ENCODE results near the gene PCDH1.
A peak's percentile ranks its signal among the peaks of the same experiment; 100 is the strongest.

The PCDH1 gene

GRCh38 chr5:141852448-141852847, 25.8 kb downstream of the PCDH1 start:
- DNase-seq, result no peak

DNA sequence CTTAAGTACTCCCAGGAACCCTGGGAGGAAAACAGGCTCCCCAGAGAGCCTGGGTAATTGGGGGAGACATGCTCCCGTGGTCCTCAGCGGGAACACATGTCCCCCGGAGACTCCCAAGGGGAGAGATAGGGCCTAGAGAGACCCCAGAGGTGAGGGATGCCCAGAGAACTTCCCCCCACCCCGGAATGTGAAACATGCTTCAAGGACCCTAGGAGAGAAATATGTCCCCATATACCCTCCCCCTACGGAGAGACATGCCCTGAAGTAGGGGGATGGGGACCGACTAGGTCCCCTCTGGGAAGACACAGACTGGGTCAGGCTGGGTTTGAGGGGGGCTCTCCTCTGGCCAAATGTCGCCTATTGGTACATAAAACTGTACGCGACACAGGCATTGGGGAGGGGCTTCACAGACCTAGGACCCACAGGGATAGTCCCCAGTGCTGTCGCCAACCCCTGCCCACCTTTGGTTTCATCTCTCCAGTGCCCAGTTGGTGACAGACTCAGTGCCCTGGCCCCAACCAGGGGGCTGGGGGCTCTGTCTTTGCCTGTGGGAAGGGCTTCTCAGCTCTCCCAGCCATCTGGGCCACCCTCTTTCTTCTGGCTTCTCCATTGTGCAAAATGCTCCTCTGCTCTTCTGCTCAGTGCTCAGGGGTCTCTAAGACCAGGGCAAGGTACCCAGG, 26.9 kb downstream of the PCDH1 start:
- DNase-seq, result no peak

DNA sequence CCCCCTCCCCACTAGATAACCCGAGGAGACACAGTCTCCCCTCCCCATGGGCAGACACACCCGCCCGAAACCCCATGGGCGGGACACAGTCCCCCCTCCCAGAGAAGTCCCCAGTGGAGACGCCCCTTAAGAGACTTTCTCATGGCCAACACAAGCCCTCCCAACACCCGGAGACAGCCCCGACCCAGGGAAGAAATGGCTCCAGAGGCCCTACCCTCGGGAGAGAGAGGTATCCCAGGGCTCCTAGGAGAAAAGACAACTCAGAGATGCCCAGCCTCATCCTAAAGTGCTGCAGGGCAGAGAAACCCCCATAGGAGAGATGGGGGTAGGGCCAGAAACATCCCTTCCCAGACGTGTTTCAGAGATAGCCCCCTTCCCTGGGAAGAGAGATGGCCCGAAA, 27.4 kb downstream of the PCDH1 start:
- no peak for DNase-seq

GRCh38 chr5:141850244-141850768, 27.9 kb downstream of the PCDH1 start:
- peak; percentile 66 for DNase-seq

DNA sequence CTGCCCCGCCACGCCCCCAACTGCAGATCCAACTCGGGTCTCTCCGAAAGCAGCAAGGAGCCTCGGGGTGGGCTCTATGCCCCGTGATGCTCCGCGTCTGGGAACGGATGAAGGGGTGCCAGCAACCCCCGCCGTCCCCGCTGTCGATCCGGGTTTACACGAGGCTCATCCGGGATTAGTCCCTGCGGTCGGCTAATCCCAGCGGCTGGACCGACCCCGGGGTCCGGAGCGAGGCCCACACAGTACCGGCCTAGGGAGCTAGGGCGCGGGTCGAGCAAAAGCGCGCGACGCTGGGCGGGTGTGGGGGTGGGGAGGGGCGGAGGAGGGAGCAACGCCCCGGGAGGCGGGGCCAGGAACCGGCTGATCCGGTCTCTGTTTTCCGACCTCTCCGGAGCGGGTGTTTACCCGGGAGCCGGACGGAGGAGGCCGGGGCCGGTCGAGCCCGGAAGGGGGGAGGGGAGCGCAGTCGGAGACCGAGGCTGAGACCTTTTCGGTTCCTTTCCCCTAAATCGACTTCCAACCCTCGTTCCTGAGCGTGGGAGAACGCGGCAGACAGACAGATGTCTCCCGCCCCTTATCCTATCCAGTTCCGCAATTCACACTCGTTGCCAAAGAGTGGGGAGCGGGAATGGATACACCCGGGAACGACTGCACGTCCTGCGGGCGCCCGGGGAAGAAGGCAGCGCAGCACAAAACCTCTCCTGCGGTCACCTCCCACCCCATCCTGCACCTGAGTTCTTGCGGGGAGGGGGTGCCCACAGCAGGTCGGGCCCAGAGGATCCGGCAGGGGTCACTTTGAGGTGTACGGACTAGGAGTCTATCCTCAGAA, 28.6 kb downstream of the PCDH1 start:
- peak; percentile 91 for DNase-seq

- DNase-seq, result peak; percentile 84
These were observed 29.3 kb downstream of the PCDH1 start for GRCh38 chr5:141848744-141849414.

DNA sequence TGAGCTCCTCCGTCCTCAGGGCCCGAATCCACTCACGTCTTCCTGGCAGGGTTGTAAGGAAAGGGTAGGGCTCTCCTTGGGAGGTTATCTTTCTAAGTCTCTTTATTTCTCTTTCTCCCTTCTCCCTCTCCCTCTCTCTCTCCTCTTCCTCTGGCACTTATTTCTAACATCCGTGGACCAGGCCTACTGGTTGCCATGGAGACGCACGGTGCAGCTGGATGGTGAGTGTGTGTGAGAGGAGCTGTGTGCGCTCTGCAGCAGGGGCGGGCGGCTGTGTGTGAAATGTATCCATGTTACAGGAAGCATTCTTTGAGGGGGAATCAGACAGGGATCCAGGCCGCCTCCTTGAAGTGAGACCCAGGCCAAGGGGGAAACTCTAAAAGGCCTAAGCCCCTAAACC, 32.2 kb downstream of the PCDH1 start:
- DNase-seq, result peak; percentile 48

DNA sequence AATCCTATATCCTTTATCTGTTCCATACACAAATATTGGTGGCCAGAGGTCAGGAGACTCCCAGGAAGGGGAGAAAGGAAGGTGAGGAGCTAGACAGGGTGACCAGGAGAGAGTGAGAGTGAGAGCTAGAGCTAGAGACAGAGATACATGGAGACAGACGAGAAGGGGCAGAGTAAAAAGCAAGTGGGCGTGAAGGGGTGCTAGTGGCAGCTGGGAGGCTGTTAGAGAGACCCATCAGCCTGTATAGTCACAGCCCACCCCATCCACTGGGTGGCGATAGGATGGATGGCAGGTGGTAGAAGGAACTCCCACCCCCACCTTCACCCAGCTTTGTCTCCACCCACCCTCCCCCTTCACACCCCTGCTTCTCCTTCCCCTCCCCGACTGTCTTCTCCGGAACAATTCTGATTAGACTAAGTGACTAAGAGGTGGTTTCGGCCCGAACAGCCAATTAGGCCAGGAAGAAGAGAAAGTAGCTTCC, 32.8 kb downstream of the PCDH1 start:
- peak; percentile 90 for DNase-seq

- no peak for DNase-seq
These were observed 33.7 kb downstream of the PCDH1 start for GRCh38 chr5:141844414-141845097.

GRCh38 chr5:141843156-141843927, 34.9 kb downstream of the PCDH1 start:
- DNase-seq, result peak; percentile 32

DNA sequence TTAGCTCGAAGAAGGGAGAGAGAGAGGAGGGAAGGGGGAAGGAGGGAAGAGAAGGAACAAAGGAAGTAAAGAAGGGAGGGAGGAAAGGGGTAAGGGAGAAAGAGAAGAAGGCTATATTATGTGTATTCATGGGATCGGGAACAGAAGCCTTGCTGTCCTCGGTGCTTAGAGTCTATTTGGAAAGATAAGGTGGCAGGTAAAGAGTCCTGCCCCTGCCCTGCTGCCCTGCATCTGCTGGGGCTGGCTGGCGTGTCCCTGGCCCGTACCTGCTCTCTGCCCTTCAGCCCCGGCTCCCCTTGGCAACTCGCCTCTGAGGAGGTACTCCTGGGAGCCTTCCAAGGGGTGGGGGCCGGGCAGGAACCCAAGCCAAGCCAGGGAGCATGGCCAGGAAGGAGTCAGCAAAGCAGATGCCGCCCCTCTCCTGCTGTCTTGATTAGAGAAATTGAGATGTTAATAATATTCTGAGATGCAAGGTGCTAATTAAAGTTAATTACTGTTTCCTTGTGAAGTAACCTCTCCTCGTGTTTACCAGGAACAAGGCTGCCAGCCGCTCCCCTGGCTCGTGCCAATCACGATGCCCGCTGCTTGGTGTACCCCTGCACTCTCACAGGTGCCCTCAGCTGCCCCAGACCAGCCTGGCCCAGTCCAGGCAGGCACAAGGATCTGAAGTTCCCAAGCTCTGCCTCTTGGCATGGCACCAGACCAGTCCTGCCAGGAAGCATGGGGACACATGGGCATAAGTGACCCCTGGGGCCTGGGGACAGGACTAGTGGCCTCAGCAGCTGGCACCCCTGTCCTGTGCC, 36.6 kb downstream of the PCDH1 start:
- DNase-seq, result no peak

DNA sequence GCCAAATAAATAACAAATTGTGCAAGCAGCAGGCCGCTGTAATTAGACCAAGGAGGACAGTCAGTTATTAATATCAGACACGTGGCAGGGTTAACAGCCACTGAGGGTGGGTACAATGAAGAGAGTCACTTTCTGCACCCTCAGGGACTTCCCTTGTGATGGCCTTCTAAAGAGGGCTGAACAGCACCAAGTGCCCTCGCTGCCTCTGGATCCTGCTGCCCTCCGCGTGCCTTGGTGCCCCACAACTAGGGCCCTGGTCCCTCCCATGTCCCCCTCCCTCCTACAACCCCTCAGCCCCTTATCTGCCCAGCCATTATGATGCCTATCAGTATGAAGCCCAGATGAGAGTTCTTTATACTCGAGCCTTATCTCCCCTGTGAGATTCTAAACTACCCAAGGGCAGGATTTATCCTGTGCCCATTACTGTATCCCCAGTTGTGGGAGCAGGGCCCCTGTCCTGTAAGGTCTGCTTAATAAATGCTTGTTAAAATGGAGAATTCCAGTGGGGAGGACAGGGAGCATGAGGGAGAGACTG, 37.3 kb downstream of the PCDH1 start:
- DNase-seq, result no peak

DNA sequence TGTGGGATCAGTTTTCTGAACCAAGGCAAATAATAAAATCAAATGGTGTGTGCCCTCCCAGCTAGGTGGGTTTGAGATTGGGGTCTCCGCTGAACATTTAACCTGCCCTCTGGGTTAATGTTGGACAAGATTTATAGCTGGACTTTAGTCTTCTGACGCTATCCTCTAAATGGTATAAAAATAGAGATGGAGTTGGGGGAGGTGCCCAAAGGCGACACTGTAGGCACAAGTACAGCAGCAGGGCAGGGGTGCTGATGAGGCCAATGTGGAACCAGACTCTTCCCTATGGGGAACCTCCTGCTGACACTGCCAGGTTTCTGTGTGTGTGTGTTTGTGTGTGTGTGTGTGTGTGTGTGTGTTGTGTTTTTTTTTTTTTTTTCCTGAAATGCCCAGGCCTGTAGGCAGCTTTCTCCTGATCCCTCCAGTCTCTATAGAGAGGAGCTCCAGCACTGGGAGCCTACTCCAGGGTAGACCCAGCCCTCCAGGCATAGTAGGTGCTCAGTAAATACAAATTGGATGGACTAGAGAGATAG, 37.9 kb downstream of the PCDH1 start:
- DNase-seq, result no peak

- no peak for DNase-seq
These were observed 39.1 kb downstream of the PCDH1 start for GRCh38 chr5:141839015-141839513.

DNA sequence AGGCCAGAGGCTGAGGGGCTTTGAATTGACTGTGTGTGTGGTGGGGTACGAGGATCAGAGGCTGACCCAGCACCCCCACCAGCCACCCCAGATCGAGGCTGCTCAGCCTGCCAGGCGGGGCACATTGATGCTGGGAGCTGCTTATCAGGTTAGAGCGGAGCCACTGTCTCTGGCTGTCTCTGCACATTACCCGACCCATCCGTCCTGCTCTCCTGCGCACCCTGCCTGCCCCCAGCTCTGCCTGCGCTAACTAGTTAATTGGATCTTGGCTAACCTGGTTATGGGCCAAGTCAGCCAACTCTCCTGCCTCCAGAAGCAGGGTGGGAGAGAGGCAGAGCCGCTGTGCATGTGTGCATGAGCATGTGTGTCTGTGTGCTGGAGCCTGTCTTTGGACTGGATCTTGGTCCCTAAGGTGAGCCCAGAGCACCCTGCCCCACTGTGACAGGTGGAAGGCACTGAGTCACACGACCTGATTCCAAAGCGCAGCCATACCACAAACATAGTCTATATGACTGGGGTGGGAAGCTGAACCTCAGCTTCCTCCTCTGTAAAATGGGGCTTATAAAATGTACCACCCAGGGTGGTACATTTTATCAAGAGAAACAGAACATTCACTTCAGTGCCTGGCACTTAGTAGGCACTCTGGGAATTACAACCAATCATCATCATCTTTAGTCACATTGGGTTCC, 39.7 kb downstream of the PCDH1 start:
- DNase-seq, result peak; percentile 91

- DNase-seq, result no peak
These were observed 42.1 kb downstream of the PCDH1 start for GRCh38 chr5:141835928-141836670.

DNA sequence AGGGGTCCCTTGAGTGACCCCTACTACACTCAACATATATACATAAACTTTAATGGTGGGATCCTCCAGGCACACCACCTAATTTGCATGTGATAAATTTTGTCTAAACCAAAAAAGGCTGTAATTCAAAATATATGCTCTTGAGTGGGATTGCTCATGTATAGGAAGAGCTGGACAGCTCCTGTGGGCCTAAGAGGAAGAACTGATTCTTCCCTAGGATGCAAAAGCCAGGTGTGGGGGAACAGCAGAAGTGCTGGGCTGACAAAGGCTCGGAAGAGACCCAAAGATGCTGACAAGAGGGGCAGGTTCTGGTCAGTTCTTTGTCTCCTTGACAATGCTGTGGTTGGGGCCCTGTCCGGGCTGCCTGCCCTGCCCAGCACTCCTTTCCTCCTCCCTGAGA, 43.9 kb downstream of the PCDH1 start:
- no peak for DNase-seq

GRCh38 chr5:141832131-141832530, 46.1 kb downstream of the PCDH1 start:
- no peak for DNase-seq

GRCh38 chr5:141828162-141828561, 50.0 kb downstream of the PCDH1 start:
- DNase-seq, result no peak
